K562 (cell line): ENCODE measurements around the gene HELT.

Experiments used
- HDAC3 ChIP-seq: fragments of 450-650 bp; IDR thresholded peaks from 2 replicates; pipeline ENCODE4 v1.6.1; 2018; ENCODE audit warnings: borderline replicate concordance, mild to moderate bottlenecking, moderate library complexity; ENCODE audit not compliant: partially characterized antibody
- LEF1 ChIP-seq: fragments of 450-650 bp; IDR thresholded peaks from 2 replicates; pipeline ENCODE4 v1.6.1; 2016; ENCODE audit warnings: mild to moderate bottlenecking
- MAFF ChIP-seq: IDR thresholded peaks from 2 replicates; pipeline ENCODE4 v1.6.1; 2012; ENCODE audit warnings: low read length, improper control_type of control experiment
- NR1H2 ChIP-seq: sonication (generic); formaldehyde crosslinking; IDR thresholded peaks from 2 replicates; pipeline ENCODE4 v1.4.0; 2020; ENCODE audit warnings: mild to moderate bottlenecking, missing genetic modification reagents
- POLR2A ChIP-seq: fragments of 450-650 bp; conservative IDR thresholded peaks from 2 replicates; pipeline ENCODE4 v1.6.1; 2016

DNA sequence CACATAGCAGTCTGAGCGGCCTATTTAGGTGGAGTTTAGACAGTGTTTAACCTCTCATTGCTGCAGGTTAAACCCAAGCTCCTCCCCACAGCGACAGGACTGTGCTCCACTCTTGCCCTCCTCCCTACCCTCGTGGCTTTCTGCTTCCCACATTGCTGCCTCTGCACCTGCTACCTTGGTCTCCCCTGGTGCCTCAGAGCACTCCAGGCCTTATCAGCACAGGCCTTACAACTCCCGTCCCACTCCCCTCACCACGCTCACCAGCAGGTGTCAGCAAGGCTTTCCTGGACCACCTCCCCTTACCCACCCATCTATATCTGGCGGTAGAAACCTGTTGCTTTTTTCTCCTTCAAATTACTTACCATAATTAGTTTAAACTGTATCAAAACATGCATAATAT lies 18.6 kb downstream of the HELT start:
- TF ChIP-seq LEF1 (no peak), MAFF (no peak), NR1H2 (CRISPR knock-in tag) (no peak), POLR2A (no peak), HDAC3 (no peak)
